Measurements from ENCODE around the gene OSBPL3.

OSBPL3 gene

GRCh38 chr7:24857623-24858022 is 122.4 kb downstream of the OSBPL3 start:
- no peak for DNase-seq

GRCh38 chr7:24854866-24855265 is 125.1 kb downstream of the OSBPL3 start:
- DNase-seq: no peak

GRCh38 chr7:24851786-24852185 is 128.2 kb downstream of the OSBPL3 start:
- no peak for DNase-seq

GRCh38 chr7:24848878-24849277 is 131.1 kb downstream of the OSBPL3 start:
- no peak for DNase-seq

- no peak for DNase-seq
These were observed 132.2 kb downstream of the OSBPL3 start for GRCh38 chr7:24847754-24848153.

- no peak for DNase-seq
These were observed 136.1 kb downstream of the OSBPL3 start for GRCh38 chr7:24843821-24844434.

- no peak for DNase-seq
These were observed 137.3 kb downstream of the OSBPL3 start for GRCh38 chr7:24842449-24843241.

- no peak for DNase-seq
These were observed 137.9 kb downstream of the OSBPL3 start for GRCh38 chr7:24842029-24842428.

GRCh38 chr7:24840563-24840962 is 139.4 kb downstream of the OSBPL3 start:
- no peak for DNase-seq

GRCh38 chr7:24836084-24836483 is 143.9 kb downstream of the OSBPL3 start:
- DNase-seq: no peak

- DNase-seq: no peak
These were observed 144.3 kb downstream of the OSBPL3 start for GRCh38 chr7:24835643-24836042.

- DNase-seq: no peak
These were observed 145.7 kb downstream of the OSBPL3 start for GRCh38 chr7:24834128-24834798.

GRCh38 chr7:24833549-24833948 is 146.4 kb downstream of the OSBPL3 start:
- no peak for DNase-seq

- no peak for DNase-seq
These were observed 148.7 kb downstream of the OSBPL3 start for GRCh38 chr7:24831240-24831639.

- DNase-seq: no peak
These were observed 149.4 kb downstream of the OSBPL3 start for GRCh38 chr7:24830440-24831050.

GRCh38 chr7:24829787-24830186 is 150.2 kb downstream of the OSBPL3 start:
- no peak for DNase-seq

- no peak for DNase-seq
These were observed 150.9 kb downstream of the OSBPL3 start for GRCh38 chr7:24828891-24829661.

- no peak for DNase-seq
These were observed 152.4 kb downstream of the OSBPL3 start for GRCh38 chr7:24827589-24827988.

- no peak for DNase-seq
These were observed 153.0 kb downstream of the OSBPL3 start for GRCh38 chr7:24827027-24827426.

- no peak for DNase-seq
These were observed 153.3 kb downstream of the OSBPL3 start for GRCh38 chr7:24826662-24827020.

GRCh38 chr7:24825931-24826661 is 153.9 kb downstream of the OSBPL3 start:
- no peak for DNase-seq

- no peak for DNase-seq
These were observed 154.6 kb downstream of the OSBPL3 start for GRCh38 chr7:24825381-24825794.

Data from effector CD4-positive, alpha-beta T cell (primary cell).